PC-3 (cell line): Measurements from ENCODE around the gene TAB3. TPM values are rescaled to one million over a fixed set of nuclear protein-coding genes. Genes with fewer than 3 reads are reported as not detected.

Source experiments
- ATAC-seq: fragments of 200-7000 bp; cut with Tn5 transposase; 2 replicates; pipeline ENCODE4 v1.9.1; 2020; ENCODE audit warnings: mild to moderate bottlenecking, moderate library complexity
- BruUV-seq: library from RNA; stranded (reverse); fragments of 400-500 nt; replicated peaks from 2 replicates; lab custom pipeline; 2021; lab: Mats Ljungman, UMichigan
- CTCF ChIA-PET: fragments of 300-600 bp; sonication (Branson Sonifier 250); formaldehyde crosslinking; loops from one replicate; lab custom pipeline; 2022; ENCODE audit warnings: antibody characterized with exemption; lab: Charles Lee
- POLR2A ChIA-PET: fragments of 300-600 bp; sonication (Branson Sonifier 250); formaldehyde crosslinking; loops from one replicate; lab custom pipeline; 2022; ENCODE audit warnings: antibody characterized with exemption; ENCODE audit not compliant: unreplicated experiment; lab: Charles Lee
- DNase-seq: peaks from one replicate; pipeline ENCODE4 v3.0.0-alpha.2; 2015
- H2AFZ ChIP-seq: fragments of 300-600 bp; sonication (generic); 2 replicates; pipeline ENCODE4 v1.6.0; 2016; ENCODE audit warnings: antibody characterized with exemption, low read length
- H3F3A ChIP-seq: fragments of 300-600 bp; sonication (generic); one replicate; pipeline ENCODE4 v1.6.0; 2017; ENCODE audit warnings: antibody characterized with exemption, low read length, control low read depth, mild to moderate bottlenecking; ENCODE audit not compliant: unreplicated experiment
- H3K27ac ChIP-seq: fragments of 300-600 bp; sonication (generic); 2 replicates; pipeline ENCODE4 v1.5.1; 2016; ENCODE audit warnings: mild to moderate bottlenecking, low read length
- H3K27me3 ChIP-seq: fragments of 300-600 bp; sonication (generic); 2 replicates; pipeline ENCODE4 v1.6.1; 2016; ENCODE audit warnings: low read length, mixed read lengths
- H3K36me3 ChIP-seq: fragments of 300-600 bp; sonication (generic); 2 replicates; pipeline ENCODE4 v1.6.1; 2016; ENCODE audit warnings: low read depth, mixed run types, low read length, mixed read lengths
- H3K4me1 ChIP-seq: fragments of 300-600 bp; sonication (generic); 2 replicates; pipeline ENCODE4 v1.5.1; 2016; ENCODE audit warnings: low read length; ENCODE audit not compliant: insufficient read depth
- H3K4me2 ChIP-seq: fragments of 300-600 bp; sonication (generic); 2 replicates; pipeline ENCODE4 v1.6.0; 2016; ENCODE audit warnings: low read length
- H3K4me3 ChIP-seq: fragments of 300-600 bp; sonication (generic); 2 replicates; pipeline ENCODE4 v1.5.1; 2016; ENCODE audit warnings: mild to moderate bottlenecking, low read length, mixed read lengths
- H3K79me2 ChIP-seq: fragments of 300-600 bp; sonication (generic); 2 replicates; pipeline ENCODE4 v1.6.1; 2017; ENCODE audit warnings: low read length, mixed read lengths
- H3K9ac ChIP-seq: fragments of 300-600 bp; sonication (generic); 2 replicates; pipeline ENCODE4 v1.6.0; 2016; ENCODE audit warnings: mild to moderate bottlenecking, low read length
- H3K9me2 ChIP-seq: fragments of 300-600 bp; sonication (generic); replicated peaks from 2 replicates; pipeline ENCODE4 v1.6.1; 2016; ENCODE audit warnings: mixed run types, low read length, mixed read lengths
- H3K9me3 ChIP-seq: fragments of 300-600 bp; sonication (generic); 2 replicates; pipeline ENCODE4 v1.6.1; 2016; ENCODE audit warnings: low read length, mixed read lengths
- H4K20me1 ChIP-seq: fragments of 300-600 bp; sonication (generic); 2 replicates; pipeline ENCODE4 v1.6.1; 2016; ENCODE audit warnings: low read length, mixed read lengths
- EZH2 ChIP-seq: fragments of 300-600 bp; sonication (generic); IDR thresholded peaks from one replicate; pipeline ENCODE4 v1.6.1; 2017; ENCODE audit warnings: antibody characterized with exemption, mild to moderate bottlenecking, low read length; ENCODE audit not compliant: unreplicated experiment
- EZH2phosphoT487 ChIP-seq: fragments of 300-600 bp; sonication (generic); IDR thresholded peaks from 2 replicates; pipeline ENCODE4 v1.6.1; 2018; ENCODE audit warnings: mild to moderate bottlenecking, antibody characterized with exemption, low read length, borderline replicate concordance
- intact Hi-C: fragments of 100-400 bp; cut with micrococcal nuclease; formaldehyde crosslinking; loops from 2 replicates; pipeline ENCODE4 v1.9.0; 2023
- total RNA-seq: library from RNA; depleted of rRNA; stranded (reverse); fragments of >200 nt; gene quantifications from 2 replicates; pipeline ENCODE4 v1.2.3, GENCODE V29; 2014
- TF ChIP-seq, protein P1 (sequence below): fragments of 300-600 bp; sonication (generic); conservative IDR thresholded peaks from 2 replicates; pipeline ENCODE4 v1.5.1; 2017; ENCODE audit warnings: antibody characterized with exemption, low read depth, mild to moderate bottlenecking, low read length

The TAB3 gene
- total RNA-seq, 1 experiment from 2014 or later = 18.6 TPM

DNA sequence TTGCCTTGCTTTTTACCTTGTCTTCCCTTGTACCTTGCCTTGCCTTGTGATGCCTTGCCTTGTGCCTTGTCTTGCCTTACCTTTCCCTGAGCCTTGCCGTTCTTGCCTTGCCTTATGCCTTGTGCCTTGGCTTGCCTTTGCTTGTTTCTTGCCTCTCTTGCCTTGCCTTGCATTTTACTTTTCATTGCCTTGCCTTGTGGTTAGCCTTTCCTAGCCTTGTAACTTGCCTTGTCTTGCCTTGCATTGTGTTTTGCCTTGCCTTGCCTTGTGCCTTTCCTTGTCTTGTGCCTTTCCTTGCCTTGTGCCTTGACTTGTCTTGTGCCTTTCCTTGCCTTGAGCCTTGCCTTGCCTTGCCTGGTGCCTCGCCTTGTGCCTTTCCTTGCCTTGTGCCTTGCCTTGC lies 84.6 kb downstream of the TAB3 start:
- no peak overlapping the region for H3K9ac ChIP-seq
- DNase-seq (no peak), ATAC-seq (no peak)
- intact Hi-C loops = no loop called here
- CTCF ChIA-PET = no interaction called here
- no peak overlapping the region for H2AFZ ChIP-seq
- H3K4me2 ChIP-seq = no peak overlapping the region
- no TSS peak for BruUV-seq
- H3K27ac ChIP-seq = no peak overlapping the region
- no peaks in the 10 kb centered on the region for H3K79me2 ChIP-seq
- POLR2A ChIA-PET = no interaction called here
- no peaks in the 10 kb centered on the region for H3K36me3 ChIP-seq
- H3K27me3 ChIP-seq = no peaks in the 10 kb centered on the region
- H4K20me1 ChIP-seq = no peaks in the 10 kb centered on the region
- no peaks in the 10 kb centered on the region for H3F3A ChIP-seq
- no peaks in the 10 kb centered on the region for H3K4me1 ChIP-seq
- H3K9me3 ChIP-seq = no peaks in the 10 kb centered on the region
- H3K9me2 ChIP-seq = no peaks in the 10 kb centered on the region
- H3K4me3 ChIP-seq = no peak overlapping the region
- TF ChIP-seq EZH2 = no peak
- TF ChIP-seq, protein P1, sequence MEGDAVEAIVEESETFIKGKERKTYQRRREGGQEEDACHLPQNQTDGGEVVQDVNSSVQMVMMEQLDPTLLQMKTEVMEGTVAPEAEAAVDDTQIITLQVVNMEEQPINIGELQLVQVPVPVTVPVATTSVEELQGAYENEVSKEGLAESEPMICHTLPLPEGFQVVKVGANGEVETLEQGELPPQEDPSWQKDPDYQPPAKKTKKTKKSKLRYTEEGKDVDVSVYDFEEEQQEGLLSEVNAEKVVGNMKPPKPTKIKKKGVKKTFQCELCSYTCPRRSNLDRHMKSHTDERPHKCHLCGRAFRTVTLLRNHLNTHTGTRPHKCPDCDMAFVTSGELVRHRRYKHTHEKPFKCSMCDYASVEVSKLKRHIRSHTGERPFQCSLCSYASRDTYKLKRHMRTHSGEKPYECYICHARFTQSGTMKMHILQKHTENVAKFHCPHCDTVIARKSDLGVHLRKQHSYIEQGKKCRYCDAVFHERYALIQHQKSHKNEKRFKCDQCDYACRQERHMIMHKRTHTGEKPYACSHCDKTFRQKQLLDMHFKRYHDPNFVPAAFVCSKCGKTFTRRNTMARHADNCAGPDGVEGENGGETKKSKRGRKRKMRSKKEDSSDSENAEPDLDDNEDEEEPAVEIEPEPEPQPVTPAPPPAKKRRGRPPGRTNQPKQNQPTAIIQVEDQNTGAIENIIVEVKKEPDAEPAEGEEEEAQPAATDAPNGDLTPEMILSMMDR = no peak
- no peak for TF ChIP-seq EZH2phosphoT487

DNA sequence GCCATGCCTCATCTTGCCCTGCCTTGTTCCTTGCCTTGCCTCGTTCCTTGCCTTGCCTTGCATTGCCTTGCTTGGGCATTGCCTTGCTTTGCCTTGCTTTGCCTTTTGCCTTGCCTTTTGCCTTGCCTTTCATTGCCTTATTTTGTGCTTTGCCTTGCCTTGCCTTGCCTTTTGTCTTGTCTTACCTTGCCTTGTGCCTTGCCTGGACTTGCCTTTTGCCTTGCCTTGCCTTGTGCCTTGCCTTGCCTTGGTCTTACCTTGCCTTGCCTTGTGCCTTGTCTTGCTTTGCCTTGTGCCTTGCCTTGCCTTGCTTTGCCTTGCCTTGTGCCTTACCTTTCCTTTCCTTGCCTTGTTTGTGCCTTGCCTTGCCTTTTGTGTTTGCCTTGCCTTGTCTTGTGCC lies 88.2 kb downstream of the TAB3 start:
- CTCF ChIA-PET = no interaction called here

DNA sequence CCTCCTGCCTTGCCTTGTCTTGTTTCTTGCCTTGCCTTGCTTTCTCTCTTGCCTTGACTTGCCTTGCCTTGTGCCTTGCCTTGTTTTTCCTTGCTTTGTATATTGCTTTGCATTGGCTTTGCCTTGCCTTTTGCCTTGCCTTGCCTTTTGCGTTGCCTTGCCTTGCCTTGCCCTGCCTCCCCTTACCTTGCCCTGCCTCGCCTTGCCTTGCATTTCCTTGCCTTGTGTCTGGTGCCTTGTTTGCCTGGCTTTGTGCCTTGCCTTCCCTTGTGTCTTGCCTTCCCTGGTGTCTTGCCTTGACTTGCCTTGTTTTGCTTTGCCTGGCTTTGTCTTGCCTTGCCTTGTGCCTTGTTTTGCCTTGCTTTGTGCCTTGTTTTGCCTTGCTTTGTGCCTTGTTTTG lies 89.7 kb downstream of the TAB3 start:
- intact Hi-C loops = no loop called here
- no peak overlapping the region for H3K9ac ChIP-seq
- ATAC-seq (no peak), DNase-seq (no peak)
- H3K9me2 ChIP-seq = no peaks in the 10 kb centered on the region
- H3K27ac ChIP-seq = no peak overlapping the region
- POLR2A ChIA-PET = no interaction called here
- no peaks in the 10 kb centered on the region for H3K9me3 ChIP-seq
- no peak overlapping the region for H3K4me2 ChIP-seq
- no peaks in the 10 kb centered on the region for H3F3A ChIP-seq
- H4K20me1 ChIP-seq = no peaks in the 10 kb centered on the region
- H3K4me1 ChIP-seq = no peaks in the 10 kb centered on the region
- H3K36me3 ChIP-seq = no peaks in the 10 kb centered on the region
- CTCF ChIA-PET = no interaction called here
- TF ChIP-seq, protein P1 = no peak
- TF ChIP-seq EZH2 (no peak), EZH2phosphoT487 (no peak)
- H3K79me2 ChIP-seq = no peaks in the 10 kb centered on the region
- no peak overlapping the region for H2AFZ ChIP-seq
- H3K27me3 ChIP-seq = no peaks in the 10 kb centered on the region
- no peak overlapping the region for H3K4me3 ChIP-seq
- no TSS peak for BruUV-seq

More for the DNA sequence above, 88.2 kb downstream of the TAB3 start:
- H3K4me3 ChIP-seq = no peak overlapping the region
- no peak overlapping the region for H3K4me2 ChIP-seq
- no peaks in the 10 kb centered on the region for H4K20me1 ChIP-seq
- no peak overlapping the region for H3K9ac ChIP-seq
- no peaks in the 10 kb centered on the region for H3F3A ChIP-seq
- intact Hi-C loops = no loop called here
- H3K4me1 ChIP-seq = no peaks in the 10 kb centered on the region
- ATAC-seq = no peak
- no peak overlapping the region for H2AFZ ChIP-seq
- H3K9me3 ChIP-seq = no peaks in the 10 kb centered on the region
- no peak overlapping the region for H3K27ac ChIP-seq
- no peak for DNase-seq
- H3K36me3 ChIP-seq = no peaks in the 10 kb centered on the region
- H3K79me2 ChIP-seq = no peaks in the 10 kb centered on the region
- no TSS peak for BruUV-seq
- H3K9me2 ChIP-seq = no peaks in the 10 kb centered on the region
- no peaks in the 10 kb centered on the region for H3K27me3 ChIP-seq
- POLR2A ChIA-PET = no interaction called here
- TF ChIP-seq EZH2phosphoT487 = no peak
- no peak for TF ChIP-seq EZH2
- TF ChIP-seq, protein P1 = no peak
